Measurements from ENCODE around the gene PPP1R13B.

Gene PPP1R13B

GRCh38 chr14:103817595-103817994 lies 29.8 kb downstream of the PPP1R13B start:
- H3K4me3 ChIP-seq (ENCODE audit: low read length) = no peak overlapping the region
- TF ChIP-seq CTCF (conservative IDR thresholded peaks at IDR 0.05; ENCODE audit: low read length) = no peak
- DNase-seq (ENCODE audit: low read depth) = no peak

GRCh38 chr14:103816991-103817390 lies 30.4 kb downstream of the PPP1R13B start:
- H3K4me3 ChIP-seq (ENCODE audit: low read length) = no peak overlapping the region
- no peak for DNase-seq (ENCODE audit: low read depth)
- TF ChIP-seq CTCF (conservative IDR thresholded peaks at IDR 0.05; ENCODE audit: low read length) = no peak

DNA sequence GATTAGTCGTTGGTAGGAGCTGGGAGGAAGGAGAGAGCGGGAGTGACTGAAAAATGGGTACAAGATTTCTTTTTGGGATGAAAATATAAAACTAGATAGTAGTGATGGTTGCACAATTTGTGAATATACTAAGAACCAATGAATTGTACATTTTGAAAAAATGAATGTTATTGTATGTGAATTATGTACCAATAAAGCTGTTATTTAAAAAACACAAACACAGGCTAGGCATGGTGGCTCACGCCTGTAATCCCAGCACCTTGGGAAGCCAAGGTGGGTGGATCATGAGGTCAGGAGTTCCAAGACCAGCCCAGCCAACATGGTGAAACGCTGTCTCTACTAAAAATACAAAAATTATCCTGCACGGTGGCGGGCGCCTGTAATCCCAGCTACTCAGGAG lies 32.1 kb downstream of the PPP1R13B start:
- H3K4me3 ChIP-seq (ENCODE audit: low read length) = no peak overlapping the region
- no peak for DNase-seq (ENCODE audit: low read depth)
- TF ChIP-seq CTCF (conservative IDR thresholded peaks at IDR 0.05; ENCODE audit: low read length) = no peak

GRCh38 chr14:103811189-103811588 lies 36.2 kb downstream of the PPP1R13B start:
- no peak overlapping the region for H3K4me3 ChIP-seq (ENCODE audit: low read length)
- no peak for DNase-seq (ENCODE audit: low read depth)
- TF ChIP-seq CTCF (conservative IDR thresholded peaks at IDR 0.05; ENCODE audit: low read length) = no peak

DNA sequence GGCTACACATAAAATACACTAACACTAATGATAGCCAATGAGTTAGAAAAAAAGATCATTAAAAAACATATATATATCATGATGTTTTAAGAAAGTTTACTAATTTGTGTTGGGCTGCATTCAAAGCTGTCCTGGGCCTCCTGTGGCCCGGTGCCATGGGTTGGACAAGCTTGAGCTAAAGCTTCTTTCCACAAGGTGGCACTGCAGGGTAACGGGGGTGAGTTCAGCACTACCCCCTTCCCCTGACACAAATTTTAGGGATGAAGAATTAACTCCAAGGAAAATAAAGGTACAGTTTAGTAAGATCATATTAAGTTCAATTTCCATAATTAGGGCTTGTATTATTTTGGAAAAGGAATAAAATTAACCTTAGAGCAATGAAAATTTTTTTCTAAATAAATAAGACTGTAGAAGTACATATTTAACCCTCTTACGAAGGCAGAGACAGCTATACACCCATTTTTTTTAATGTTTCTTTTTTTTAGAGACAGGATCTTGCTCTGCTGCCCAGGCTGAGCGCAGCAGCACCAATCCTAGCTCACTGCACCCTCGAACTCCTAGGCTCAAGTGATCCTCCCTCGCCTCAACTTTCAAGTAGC lies 38.9 kb downstream of the PPP1R13B start:
- TF ChIP-seq CTCF (conservative IDR thresholded peaks at IDR 0.05; ENCODE audit: low read length) = peak; percentile 91
- no peak overlapping the region for H3K4me3 ChIP-seq (ENCODE audit: low read length)
- peak; percentile 71 for DNase-seq (ENCODE audit: low read depth)

DNA sequence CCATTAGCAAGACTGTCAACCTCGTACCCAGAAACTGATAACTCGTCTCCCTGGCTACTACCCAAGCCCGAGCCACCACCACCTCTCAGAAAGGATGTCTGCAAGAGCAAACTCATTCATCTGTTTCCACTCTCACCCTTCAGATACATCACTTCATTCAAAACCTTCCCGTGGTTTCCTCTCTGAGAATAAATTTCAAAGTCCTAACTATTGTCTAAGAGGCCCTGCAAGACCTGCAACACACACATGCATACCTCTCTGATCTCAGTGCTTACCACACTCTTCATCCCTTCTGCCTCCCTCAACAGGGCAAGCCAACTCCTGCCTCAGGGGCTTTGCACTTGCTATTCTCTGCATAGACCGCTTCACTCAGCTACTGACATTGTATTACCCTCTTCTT lies 40.6 kb downstream of the PPP1R13B start:
- TF ChIP-seq CTCF (conservative IDR thresholded peaks at IDR 0.05; ENCODE audit: low read length) = no peak
- H3K4me3 ChIP-seq (ENCODE audit: low read length) = no peak overlapping the region
- no peak for DNase-seq (ENCODE audit: low read depth)

- peak; percentile 19 for DNase-seq (ENCODE audit: low read depth)
- H3K4me3 ChIP-seq (ENCODE audit: low read length) = no peak overlapping the region
- TF ChIP-seq CTCF (conservative IDR thresholded peaks at IDR 0.05; ENCODE audit: low read length) = no peak
Observed at GRCh38 chr14:103805708-103806107, 41.7 kb downstream of the PPP1R13B start.

All from AG10803 (cell line).